GM19240 (cell line): Measurements from ENCODE around the gene COL18A1.
"Not testable (repeated sequence)": the region's sequence is repeated elsewhere in the genome, so short reads cannot be mapped to it uniquely, and the experiment has no call there.

Experiments used
- DNase-seq: peaks from one replicate; pipeline ENCODE4 v3.0.0; 2011; ENCODE audit warnings: low spot score; ENCODE audit not compliant: insufficient read length

The COL18A1 gene

DNA sequence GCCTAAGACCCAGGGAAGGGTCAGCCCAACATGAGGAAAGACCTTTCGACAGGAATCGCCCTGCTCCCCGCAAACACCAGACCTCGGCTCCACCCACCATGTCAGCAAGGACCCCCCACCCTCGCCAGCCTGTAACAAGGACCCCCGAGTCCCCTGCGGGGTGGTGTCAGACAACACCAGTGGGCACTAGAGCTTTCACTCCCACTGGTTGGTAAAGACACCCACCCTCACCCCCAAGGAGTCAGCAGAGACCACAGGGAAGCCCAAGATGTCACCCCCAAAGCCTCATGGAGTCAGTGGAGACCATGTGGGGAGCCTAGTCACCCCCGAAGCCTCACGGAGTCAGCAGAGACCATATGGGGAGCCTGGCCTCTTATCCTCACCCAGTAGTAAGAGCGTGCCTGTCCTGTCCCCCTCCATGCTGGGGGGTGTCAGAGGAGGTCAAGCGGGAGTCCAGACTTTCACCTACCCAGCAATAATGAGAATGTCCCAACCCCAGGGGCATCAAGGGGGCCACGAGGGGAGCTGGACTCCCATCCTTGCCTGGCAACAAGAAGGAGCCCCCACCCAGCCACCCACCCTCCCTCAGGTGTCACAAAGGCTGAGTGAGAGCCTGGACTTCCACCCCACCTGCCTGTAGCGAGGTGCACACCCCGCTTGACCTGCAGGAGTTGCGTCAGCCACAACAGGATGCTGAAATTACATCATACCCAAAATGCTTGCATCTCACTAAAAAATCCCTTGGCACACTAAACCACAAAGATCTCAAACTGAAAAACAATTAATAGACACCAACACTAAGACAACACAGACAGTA lies 112.5 kb downstream of the COL18A1 start:
- peak; percentile 55 for DNase-seq

DNA sequence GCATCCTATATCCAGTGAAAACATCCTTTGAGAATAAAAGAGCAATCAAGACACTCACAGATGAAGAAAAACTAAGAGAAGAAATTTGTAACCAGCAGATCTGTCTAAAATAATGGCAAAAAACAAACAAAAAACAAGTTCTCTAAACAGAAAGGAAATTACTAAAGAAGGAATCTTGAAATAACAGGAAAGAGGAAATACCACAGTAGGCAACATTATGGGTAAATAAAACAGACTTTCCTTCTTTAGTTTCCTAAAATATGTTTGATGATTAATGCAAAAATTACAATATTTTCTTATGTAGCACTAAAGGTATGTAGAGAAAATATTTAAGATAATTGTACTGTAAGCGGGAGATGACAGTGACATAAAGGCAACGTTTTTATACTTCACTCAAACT lies 113.8 kb downstream of the COL18A1 start:
- DNase-seq: no peak

DNA sequence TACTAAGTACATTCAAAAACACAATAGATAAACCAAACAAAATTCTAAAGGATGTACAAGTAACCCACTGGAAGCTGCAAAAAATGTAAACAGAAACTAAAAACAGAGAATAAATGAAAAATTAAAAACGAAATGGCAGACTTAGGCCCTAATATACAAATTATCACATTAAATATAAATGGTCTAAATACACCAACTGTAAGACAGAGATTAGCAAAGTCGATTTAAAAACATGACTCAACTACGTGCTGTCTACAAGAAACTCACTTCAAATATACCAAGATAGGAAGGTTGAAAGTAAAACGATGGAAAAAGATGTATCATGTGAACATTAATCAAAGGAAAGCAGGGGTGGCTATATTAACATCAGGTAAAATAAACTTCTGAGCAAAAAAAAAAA lies 114.2 kb downstream of the COL18A1 start:
- DNase-seq: no peak

DNA sequence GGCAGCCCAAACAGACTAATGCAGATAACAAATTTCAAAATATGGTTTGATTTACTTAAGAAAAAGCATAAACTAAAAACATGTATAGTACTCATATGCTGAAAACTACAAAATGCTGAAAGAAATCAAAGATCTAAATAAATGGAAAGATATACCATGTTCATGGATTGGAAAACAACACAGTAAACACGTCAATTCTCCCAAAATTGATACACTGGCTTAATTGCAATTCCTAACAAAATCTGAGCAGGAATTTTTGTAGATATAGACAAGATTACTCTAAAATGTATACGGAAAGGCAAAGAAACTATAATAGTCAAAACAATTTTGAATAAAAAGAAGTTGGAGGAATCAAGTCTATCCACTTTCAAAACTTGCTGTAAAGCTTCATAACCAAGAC lies 116.3 kb downstream of the COL18A1 start:
- DNase-seq: no peak

DNA sequence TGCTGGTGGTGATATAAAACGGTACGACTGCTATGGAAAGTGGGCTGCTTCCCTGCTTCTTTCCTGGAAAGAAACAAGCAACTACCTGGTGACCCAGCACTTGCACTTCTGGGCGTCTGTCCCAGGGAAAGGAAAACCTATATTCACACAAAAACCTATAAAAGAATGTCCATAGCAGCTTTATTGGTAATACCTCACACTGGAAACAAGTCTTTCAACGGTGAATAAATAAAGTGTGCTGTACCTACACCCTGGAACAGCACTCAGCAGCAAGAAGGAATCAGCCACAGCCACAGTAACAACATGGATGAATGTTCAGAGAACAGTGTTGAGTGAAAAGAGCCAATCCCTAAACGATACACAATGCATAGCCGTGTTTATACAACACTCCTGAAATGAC lies 117.4 kb downstream of the COL18A1 start:
- DNase-seq: no peak

DNA sequence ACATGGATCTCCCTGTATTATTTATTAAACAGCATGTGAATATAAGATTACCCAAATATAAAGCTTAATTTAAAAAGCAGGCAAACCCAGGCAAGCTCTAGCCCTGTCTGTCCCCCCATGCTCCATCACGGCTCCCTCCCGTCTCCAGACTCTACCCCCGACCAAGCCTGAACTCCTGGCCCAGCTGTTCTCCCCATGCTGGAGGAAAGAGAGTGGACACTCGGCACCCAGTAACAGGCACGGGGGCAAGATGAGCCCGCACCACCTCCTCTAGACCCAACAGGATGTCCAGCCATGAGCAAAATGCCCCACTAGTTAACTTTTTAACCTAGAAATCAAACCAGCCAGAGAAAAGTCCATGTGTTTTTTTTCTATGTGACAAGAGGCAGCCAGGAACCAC lies 118.0 kb downstream of the COL18A1 start:
- no peak for DNase-seq

DNA sequence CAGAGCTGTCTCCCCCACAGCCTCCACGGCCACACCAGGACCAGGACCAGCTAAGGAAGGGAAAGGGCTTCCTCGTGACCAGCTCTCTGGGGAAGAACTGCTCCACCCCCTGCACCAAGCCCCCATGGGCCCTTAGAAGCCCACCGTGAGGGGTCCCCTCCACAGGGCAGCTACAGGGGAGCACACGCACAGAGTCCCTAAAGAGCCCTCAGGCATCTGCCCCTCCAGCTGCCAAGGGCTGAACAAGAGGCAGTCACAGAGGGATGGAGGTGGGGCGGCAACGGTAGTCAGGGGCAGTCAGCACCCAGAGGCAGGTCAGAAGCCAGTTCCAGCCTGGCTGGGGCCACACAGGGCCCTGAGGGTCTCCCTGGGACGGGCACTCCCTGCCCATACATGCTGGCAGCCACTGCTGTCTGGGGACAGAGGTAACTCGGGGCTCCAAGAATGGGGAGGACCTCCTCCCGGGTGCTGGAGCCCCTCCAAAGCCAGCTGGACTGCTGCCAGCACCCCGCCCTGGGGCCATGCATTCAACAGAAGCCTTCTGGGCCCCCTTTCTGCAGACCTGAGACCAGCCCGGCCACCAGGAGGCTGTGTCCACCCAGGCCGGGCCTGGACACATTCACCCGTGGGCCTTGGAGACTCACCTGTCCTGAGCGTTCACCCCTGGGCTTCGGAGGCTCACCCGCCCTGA lies 118.6 kb downstream of the COL18A1 start:
- no peak for DNase-seq

DNA sequence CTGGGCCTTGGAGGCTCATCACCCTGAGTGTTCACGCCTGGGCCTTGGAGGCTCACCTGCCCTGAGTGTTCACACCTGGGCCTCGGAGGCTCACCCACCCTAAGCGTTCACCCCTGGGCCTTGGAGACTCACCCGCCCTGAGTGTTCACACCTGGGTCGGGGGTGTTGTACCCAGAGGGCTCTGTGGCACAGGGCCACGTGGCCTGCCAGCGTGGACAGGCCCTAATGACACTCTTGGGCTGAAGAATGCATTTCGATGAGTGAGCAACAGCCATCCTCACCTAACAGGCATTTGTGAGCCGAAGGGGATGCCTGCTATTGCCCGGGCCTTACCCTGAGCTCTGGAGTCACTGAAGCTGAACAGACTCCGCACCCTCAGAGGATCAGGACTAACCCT lies 119.8 kb downstream of the COL18A1 start:
- DNase-seq: no peak

DNA sequence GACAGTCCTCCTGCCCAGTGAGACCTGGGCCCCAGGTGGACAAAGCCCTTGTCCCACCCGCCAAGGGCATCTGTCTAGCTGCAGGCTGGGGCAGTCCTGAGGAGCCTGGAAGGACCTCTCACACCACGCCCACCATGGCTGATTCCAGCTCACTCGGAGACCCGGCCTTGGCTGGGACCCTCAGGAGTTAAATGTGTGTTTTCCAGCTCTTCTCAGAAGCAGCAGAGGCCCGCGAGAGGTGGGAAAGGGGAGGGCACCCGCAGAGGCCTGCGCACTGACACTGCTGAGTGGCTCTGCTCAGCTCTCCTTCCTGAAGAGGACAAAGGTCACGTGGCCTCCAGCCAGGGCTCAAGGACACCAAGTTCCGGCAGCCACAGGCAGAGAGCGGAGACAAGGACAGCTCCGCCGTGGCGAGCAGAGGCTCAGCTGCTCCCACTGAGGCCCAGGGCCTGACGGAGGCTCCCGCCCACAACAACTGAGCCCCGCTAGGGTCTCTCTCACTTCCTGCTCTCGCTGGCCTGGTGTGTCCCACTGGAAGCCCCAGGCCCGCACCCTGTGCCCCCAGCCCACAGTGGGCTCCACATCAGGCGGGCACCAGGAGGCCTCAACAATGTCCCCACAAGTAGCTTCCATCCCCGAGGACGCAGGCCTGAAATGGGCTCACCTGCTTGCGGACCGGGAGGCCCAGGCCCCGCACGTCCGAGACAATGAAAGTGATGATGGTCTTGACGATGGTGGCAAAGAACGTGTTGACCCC lies 120.4 kb downstream of the COL18A1 start:
- DNase-seq: no peak

DNA sequence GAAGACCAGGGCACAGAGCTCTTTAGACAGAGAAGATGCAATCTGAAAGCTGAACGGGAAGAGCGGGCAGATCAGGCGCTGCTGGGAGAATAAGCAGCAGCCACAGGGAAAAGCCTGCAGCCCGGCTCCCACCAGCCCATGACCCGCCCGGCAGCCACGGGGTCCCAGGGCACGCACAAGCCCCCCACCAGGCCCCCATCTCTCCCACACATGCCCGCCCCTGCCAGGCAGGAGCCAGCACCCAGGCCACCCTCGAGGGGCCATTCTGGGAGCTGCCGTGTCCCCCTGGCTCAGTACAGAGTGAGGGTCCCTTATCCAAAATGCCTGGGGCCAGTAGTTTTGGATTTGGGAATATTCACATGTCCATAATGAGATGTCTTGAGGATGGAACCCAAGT lies 120.9 kb downstream of the COL18A1 start:
- DNase-seq: no peak

DNA sequence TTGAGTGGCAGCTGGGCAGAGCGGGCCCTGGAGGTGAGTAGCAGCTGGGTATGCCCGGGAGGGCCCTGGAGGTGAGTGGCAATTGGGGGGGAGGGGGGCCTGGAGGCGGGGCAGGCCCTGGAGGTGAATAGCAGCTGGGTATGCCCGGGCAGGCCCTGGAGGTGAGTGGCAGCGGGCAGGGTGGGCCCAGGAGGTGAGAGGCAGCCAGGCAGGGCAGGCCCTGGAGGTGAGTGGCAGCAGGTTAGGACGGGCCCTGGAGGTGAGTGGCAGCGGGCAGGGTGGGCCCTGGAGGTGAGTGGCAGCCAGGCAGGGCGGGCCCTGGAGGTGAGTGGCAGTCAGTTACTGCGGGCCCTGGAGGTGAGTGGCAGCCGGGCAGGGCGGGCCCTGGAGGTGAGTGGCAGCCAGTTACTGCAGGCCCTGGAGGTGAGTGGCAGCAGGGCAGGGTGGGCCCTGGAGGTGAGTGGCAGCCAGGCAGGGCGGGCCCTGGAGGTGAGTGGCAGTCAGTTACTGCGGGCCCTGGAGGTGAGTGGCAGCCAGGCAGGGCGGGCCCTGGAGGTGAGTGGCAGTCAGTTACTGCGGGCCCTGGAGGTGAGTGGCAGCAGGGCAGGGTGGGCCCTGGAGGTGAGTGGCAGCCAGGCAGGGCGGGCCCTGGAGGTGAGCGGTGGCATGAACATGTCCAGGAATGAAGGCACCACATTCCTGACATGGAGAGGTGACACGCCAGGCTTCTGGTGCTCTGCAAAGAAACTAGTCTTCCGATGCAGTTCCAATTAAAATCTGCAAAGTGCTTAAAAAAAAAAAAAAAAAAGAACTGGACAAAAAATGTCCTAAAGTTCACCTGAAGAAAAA lies 122.4 kb downstream of the COL18A1 start:
- DNase-seq: not testable (repeated sequence)

DNA sequence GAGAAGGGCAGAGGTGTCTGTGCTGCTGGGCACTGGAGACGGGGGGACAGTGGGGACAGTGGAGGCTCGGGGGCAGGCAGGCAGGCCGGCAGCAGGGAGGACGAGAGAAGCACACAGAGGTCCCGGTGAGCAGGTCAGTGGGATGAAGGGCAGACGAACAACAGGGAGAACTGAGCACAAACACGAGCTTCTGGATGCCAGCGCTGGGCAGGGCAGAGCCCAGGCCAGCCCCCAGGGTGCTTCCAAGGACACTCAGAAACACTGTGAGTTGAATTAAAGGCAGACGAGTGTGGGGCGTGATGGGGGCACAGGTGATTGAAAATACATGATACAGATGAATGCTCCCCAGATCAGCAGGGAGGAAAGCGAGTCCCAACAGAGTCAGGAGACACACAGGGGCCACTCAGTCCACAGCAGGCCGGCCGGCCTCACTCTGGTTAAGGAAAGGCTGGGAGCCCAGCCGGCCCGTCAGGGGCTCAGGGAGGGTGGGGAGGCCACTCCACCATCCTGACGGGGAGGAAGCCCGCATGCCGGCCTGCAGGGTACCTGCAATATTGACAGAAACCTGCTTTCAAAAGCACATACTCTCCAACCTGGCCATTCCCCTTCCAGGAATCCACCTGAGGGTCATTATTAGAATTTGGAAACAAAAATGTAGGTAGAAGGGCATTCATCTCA lies 123.2 kb downstream of the COL18A1 start:
- no peak for DNase-seq

DNA sequence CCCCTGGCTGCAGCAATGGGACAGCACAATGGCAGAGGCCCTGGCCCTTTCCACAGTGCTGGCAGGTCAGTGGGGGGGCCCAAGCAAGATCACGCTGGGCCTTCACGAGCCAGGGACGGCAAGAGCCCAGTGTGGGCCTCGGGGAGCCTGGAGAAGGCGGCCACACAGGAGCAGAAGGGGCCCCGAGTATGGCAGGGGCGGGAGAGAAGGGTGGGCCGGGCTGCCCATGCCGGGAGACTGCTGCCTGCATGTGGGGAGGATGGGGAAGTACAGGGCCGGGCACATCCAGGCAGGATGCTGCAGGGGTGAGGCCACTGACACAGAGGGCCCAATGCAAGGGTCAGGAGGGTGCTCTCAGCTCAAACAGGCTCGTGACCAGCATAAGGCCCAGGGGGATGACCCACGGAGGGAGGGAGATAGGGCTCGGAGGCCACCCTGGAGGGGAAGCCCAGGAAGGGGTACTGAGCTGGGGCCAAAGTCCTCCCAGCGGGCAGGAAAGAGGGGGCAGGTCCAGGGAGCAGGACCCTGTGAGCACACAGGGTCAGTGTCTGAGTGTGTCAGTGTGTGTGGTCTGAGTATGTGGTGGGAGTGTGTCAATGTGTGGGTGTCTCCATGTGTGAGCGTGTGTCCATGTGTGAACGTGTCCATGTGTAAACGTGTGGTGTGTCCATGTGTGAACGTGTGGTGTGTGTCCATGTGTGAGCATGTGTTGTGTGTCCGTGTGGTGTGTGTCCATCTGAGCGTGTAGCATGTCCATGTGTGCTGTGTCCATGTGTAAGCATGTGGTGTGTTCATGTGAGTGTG lies 124.2 kb downstream of the COL18A1 start:
- no peak for DNase-seq

DNA sequence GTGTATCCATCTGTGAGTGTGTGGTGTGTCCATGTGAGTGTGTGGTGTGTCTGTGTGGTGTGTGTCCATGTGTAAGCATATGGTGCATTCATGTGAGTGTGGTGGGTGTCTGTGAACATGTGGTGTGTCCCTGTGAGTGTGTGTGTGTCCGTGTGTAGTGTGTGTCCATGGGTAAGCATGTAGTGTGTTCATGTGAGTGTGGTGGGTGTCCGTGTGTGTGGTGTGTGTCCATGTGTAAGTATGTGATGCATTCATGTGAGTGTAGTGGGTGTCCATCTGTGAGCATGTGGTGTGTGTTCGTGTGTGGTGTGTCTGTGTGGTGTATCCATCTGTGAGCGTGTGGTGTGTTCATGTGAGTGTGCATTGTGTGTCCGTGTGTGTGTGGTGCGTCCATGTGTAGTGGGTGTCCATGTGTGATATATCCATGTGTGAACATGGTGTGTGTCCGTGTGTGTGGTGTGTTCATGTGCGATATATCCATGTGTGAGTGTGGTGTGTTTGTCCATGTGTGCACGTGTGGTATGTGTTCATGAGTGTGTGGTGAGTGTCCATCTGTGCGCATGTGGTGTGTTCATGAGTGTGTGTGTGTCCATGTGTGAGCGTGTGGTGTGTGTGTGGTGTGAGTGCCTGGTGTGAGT lies 124.9 kb downstream of the COL18A1 start:
- no peak for DNase-seq

DNA sequence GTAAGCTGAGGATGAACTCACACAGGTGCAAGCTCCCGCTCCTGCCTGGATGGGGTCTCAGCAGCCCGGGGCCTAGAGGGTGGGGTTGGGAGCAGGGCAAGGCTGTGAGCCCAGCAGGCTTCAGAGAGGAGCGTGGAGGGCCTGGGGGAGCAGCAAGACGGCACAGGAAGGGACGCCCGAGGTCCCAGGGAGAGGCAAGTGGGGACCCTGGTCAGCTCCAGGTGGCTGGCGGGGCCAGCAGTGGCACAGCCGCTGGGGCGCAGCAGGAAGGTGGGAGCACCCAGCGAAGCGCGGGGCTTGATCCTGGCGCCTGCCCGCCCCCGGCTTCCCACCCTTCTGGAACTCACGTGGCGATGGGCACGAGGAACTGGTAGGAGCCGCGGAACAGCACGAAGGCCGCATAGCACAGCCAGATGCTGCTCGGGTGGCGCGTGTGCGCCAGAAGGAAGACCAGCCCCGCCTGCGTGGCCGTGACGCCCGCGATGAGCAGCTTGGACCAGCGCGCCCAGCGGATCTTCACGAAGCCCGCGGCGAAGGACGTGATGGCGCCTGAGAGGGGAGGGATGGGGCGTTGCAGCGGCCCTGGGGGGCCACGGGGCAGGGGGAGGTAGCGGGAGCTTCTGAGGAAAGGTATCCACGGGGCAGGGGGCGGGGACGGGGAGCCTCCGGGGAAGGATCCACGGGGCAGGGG lies 125.6 kb downstream of the COL18A1 start:
- DNase-seq: no peak

DNA sequence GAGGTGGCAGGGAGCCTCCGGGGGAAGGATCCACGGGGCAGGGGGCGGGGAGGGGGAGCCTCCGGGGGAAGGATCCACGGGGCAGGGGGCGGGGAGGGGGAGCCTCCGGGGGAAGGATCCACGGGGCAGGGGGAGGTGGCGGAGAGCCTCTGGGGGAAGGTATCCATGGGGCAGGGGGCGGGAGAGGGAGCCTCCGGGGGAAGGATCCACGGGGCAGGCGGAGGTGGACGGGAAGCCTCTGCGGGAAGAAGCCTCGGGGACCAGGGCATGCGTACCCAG lies 126.1 kb downstream of the COL18A1 start:
- DNase-seq: not testable (repeated sequence)

DNA sequence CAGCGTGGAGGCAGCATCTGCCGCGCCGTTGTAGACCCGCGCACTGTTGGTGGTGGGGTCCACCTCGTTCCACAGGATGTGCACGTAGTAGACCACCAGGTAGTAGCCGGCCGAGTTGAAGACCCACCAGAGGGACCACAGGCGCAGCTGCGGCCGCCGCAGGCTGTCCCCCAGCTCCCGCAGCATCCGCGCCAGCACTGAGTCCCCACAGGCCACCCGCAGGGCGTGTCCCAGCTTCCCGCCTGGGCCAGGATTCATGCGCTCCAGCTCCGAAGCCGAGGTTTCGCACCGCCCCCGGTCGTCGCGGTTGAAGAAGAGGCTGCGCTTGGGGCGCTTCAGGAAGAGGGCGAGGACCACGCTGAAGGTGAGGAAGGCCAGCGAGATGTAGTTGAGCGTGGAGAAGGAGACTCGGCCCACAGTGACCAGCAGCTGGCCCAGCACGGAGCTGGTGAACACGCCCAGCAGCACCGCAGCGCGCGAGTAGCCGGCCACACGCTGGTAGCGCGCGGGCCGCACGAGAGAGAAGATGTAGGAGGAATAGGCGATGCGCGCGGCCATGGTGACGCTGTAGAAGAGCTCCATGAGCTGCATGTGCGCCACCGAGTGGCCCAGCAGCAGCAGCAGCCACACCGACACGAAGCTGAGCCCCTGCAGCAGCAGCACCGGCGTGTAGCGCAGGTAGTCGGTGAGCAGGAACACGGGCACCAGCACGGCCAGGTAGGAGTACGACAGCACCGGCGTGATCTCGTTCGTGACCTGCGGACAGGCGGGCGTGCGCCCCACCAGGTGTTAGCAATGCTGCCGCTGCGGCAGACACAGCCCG lies 126.6 kb downstream of the COL18A1 start:
- DNase-seq: no peak

DNA sequence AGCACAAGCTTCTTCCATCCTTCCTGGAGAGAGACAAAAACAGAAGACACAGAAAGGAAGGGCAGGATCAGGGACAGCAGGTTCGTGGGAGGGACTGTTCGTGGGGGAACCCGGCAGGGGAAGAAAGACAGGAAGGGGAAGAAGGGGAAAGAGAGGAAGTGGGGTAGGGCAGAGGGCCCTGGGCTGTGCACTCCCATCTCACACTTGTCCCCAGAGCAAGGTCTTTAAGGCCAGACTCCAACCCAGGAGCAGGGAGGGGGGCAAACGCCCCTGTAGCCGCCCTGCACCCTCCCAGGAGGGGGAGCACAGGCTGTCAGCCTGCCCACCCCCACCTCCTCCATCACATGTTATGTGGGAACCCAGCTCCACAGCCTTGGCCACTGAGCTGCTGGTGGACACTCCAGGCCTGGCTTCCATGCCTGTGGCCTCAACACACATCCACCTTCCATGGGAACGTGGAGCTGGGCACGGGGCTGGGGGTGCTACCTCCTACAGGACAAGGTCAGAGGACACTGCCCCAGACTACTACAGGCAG lies 127.9 kb downstream of the COL18A1 start:
- no peak for DNase-seq
